IMR-90 (cell line): ENCODE measurements around the gene KLHDC10. TPM values are rescaled to one million over a fixed set of nuclear protein-coding genes. Genes with fewer than 3 reads are reported as not detected.
"Not testable (repeated sequence)": the region's sequence is repeated elsewhere in the genome, so short reads cannot be mapped to it uniquely, and the experiment has no call there.

Experiments
- ATAC-seq: fragments of 200-7000 bp; cut with Tn5 transposase; 2 replicates; pipeline ENCODE4 v1.9.1; 2020; ENCODE audit warnings: low read depth, mild to moderate bottlenecking, moderate library complexity
- BruUV-seq: library from RNA; stranded (reverse); fragments of 400-500 nt; replicated peaks from 2 replicates; lab custom pipeline; 2021; lab: Mats Ljungman, UMichigan
- CTCF ChIA-PET: fragments of 300-600 bp; formaldehyde crosslinking; extraction: SDS; loops from one replicate; lab custom pipeline; 2021; ENCODE audit warnings: antibody characterized with exemption; lab: Yijun Ruan, JAX
- POLR2A ChIA-PET: fragments of 300-600 bp; sonication (Branson Sonifier 250); formaldehyde crosslinking; loops from one replicate; lab custom pipeline; 2022; ENCODE audit warnings: antibody characterized with exemption; ENCODE audit not compliant: unreplicated experiment; lab: Charles Lee
- DNase-seq: peaks from one replicate; pipeline ENCODE4 v3.0.0; 2013
- H2AFZ ChIP-seq: replicated peaks from 2 replicates; pipeline ENCODE3; 2013; ENCODE audit warnings: low read length, mild to moderate bottlenecking; ENCODE audit not compliant: poor library complexity
- H2AK5ac ChIP-seq: 2 replicates; pipeline ENCODE4 v1.6.1; 2013; ENCODE audit warnings: low read depth, low read length, inconsistent platforms
- H2AK9ac ChIP-seq: replicated peaks from 2 replicates; pipeline ENCODE3; 2013; ENCODE audit warnings: mild to moderate bottlenecking, low read depth, low read length, moderate library complexity; ENCODE audit not compliant: poor library complexity
- H2BK120ac ChIP-seq: 2 replicates; pipeline ENCODE4 v1.6.1; 2013; ENCODE audit warnings: low read depth, low read length, inconsistent platforms
- H2BK15ac ChIP-seq: 3 replicates; pipeline ENCODE4 v1.6.1; 2013; ENCODE audit warnings: low read depth, low read length, inconsistent platforms
- H2BK20ac ChIP-seq: 2 replicates; pipeline ENCODE4 v1.6.1; 2013; ENCODE audit warnings: low read depth, mild to moderate bottlenecking, inconsistent platforms, low read length, moderate library complexity
- H2BK5ac ChIP-seq: 2 replicates; pipeline ENCODE4 v1.6.1; 2013; ENCODE audit warnings: mild to moderate bottlenecking, low read depth, low read length, inconsistent platforms; ENCODE audit not compliant: poor library complexity, severe bottlenecking
- H3K14ac ChIP-seq: replicated peaks from 2 replicates; pipeline ENCODE4 v1.6.1; 2013; ENCODE audit warnings: low read depth, low read length, inconsistent platforms
- H3K18ac ChIP-seq: 2 replicates; pipeline ENCODE4 v1.6.1; 2013; ENCODE audit warnings: low read depth, low read length, control low read depth
- H3K23ac ChIP-seq: 2 replicates; pipeline ENCODE4 v1.6.1; 2013; ENCODE audit warnings: low read depth, low read length, inconsistent platforms
- H3K27ac ChIP-seq: 2 replicates; pipeline ENCODE4 v1.5.1; 2013; ENCODE audit warnings: mild to moderate bottlenecking, control low read depth, low read length; ENCODE audit not compliant: insufficient read depth
- H3K27me3 ChIP-seq: 2 replicates; pipeline ENCODE4 v1.6.1; 2013; ENCODE audit warnings: low read length; ENCODE audit not compliant: control insufficient read depth, insufficient read depth
- H3K36me3 ChIP-seq: 2 replicates; pipeline ENCODE4 v1.6.1; 2013; ENCODE audit warnings: low read length, mixed read lengths; ENCODE audit not compliant: control insufficient read depth, insufficient read depth
- H3K4ac ChIP-seq: 2 replicates; pipeline ENCODE4 v1.6.1; 2013; ENCODE audit warnings: low read depth, low read length, inconsistent platforms
- H3K4me1 ChIP-seq: 2 replicates; pipeline ENCODE4 v1.6.1; 2013; ENCODE audit warnings: low read length, mixed read lengths; ENCODE audit not compliant: control insufficient read depth, insufficient read depth
- H3K4me2 ChIP-seq: 2 replicates; pipeline ENCODE4 v1.6.1; 2013; ENCODE audit warnings: low read depth, mild to moderate bottlenecking, control low read depth, low read length, moderate library complexity
- H3K4me3 ChIP-seq: 2 replicates; pipeline ENCODE4 v1.5.1; 2013; ENCODE audit warnings: low read depth, mild to moderate bottlenecking, control low read depth, low read length, moderate library complexity; ENCODE audit not compliant: insufficient read depth
- H3K56ac ChIP-seq: 2 replicates; pipeline ENCODE4 v1.6.1; 2013; ENCODE audit warnings: low read length, inconsistent platforms; ENCODE audit not compliant: insufficient read depth; ENCODE audit errors: extremely low read depth
- H3K79me1 ChIP-seq, 2 experiments: 2 replicates each; pipeline ENCODE4 v1.6.1; 2013; ENCODE audit warnings: low read length in 2 of 2, inconsistent platforms in 1 of 2, low read depth in 1 of 2
- H3K9ac ChIP-seq: 2 replicates; pipeline ENCODE4 v1.6.1; 2013; ENCODE audit warnings: low read depth, low read length, control low read depth
- H3K9me1 ChIP-seq: 2 replicates; pipeline ENCODE4 v1.6.1; 2013; ENCODE audit warnings: low read length, inconsistent platforms; ENCODE audit not compliant: insufficient read depth
- H3K9me3 ChIP-seq: 2 replicates; pipeline ENCODE4 v1.6.1; 2013; ENCODE audit warnings: low read length; ENCODE audit not compliant: control insufficient read depth, insufficient read depth
- H4K20me1 ChIP-seq: 2 replicates; pipeline ENCODE4 v1.6.1; 2013; ENCODE audit warnings: low read length, inconsistent platforms; ENCODE audit not compliant: insufficient read depth
- H4K5ac ChIP-seq: 2 replicates; pipeline ENCODE4 v1.6.1; 2013; ENCODE audit warnings: mild to moderate bottlenecking, low read depth, low read length, control low read depth
- H4K8ac ChIP-seq, 2 experiments: 2 replicates each; pipeline ENCODE4 v1.6.1; 2013; ENCODE audit warnings: low read depth in 2 of 2, low read length in 2 of 2, control low read depth in 1 of 2, inconsistent platforms in 1 of 2
- H4K91ac ChIP-seq: 2 replicates; pipeline ENCODE4 v1.6.1; 2013; ENCODE audit warnings: low read depth, low read length, inconsistent platforms; ENCODE audit not compliant: insufficient read depth
- CHD1 ChIP-seq: IDR thresholded peaks from 2 replicates; pipeline ENCODE4 v1.6.1; 2012; ENCODE audit warnings: low read depth, low read length, improper control_type of control experiment
- MXI1 ChIP-seq: IDR thresholded peaks from 2 replicates; pipeline ENCODE4 v1.6.1; 2012; ENCODE audit warnings: low read depth, mild to moderate bottlenecking, low read length, moderate library complexity, borderline replicate concordance
- NFE2L2 ChIP-seq: fragments of 150-350 bp; IDR thresholded peaks from 2 replicates; pipeline ENCODE4 v1.6.1; 2016; ENCODE audit warnings: low read depth, mild to moderate bottlenecking, low read length
- RCOR1 ChIP-seq: IDR thresholded peaks from 2 replicates; pipeline ENCODE4 v1.6.1; 2012; ENCODE audit warnings: mild to moderate bottlenecking, low read length, improper control_type of control experiment; ENCODE audit not compliant: insufficient replicate concordance
- WGBS, 2 experiments: methylation state at CpG; one replicate each; pipeline versions ENCODE4 v1.1.5 to v1.1.7; 2013; ENCODE audit warnings: missing lambda C conversion rate in 2 of 2; ENCODE audit not compliant: insufficient read length in 1 of 2; ENCODE audit errors: extremely low coverage in 2 of 2; 5-methylcytosine and 5-hydroxymethylcytosine counted together
- dilution Hi-C: fragments of 300-500 bp; cut with HindIII; formaldehyde crosslinking; loops from one replicate; pipeline ENCODE4 v1.14.3; 2018; ENCODE audit warnings: low sequenced_read_pairs; ENCODE audit not compliant: unreplicated experiment
- in situ Hi-C: fragments of 300-500 bp; cut with MboI; formaldehyde crosslinking; loops from 3 replicates; pipeline ENCODE4 v1.14.3; 2019; ENCODE audit warnings: low sequenced_read_pairs, inconsistent platforms, mixed read lengths
- intact Hi-C: fragments of 100-400 bp; cut with micrococcal nuclease; formaldehyde crosslinking; loops from 2 replicates; pipeline ENCODE4 v1.10.0; 2022
- polyA plus RNA-seq, 3 experiments: library from polyadenylated mRNA; depleted of rRNA; stranded (reverse); fragments of >200 nt; gene quantifications; 2 replicates each; pipeline ENCODE4 v1.2.3, GENCODE V29; 2012; ENCODE audit warnings: low replicate concordance in 1 of 3
- total RNA-seq: library from RNA; depleted of rRNA; stranded (reverse); fragments of >200 nt; gene quantifications from 2 replicates; pipeline ENCODE4 v1.2.3, GENCODE V29; 2012

Gene KLHDC10
- total and polyA plus RNA-seq, 2 of the 4 experiments (the other 2 are of a cell fraction) = 12.4 to 27.1 TPM

- intact Hi-C loops (no loop called here), in situ Hi-C loops (no loop called here), dilution Hi-C loops (no loop called here)
- no peaks in the 10 kb centered on the region for H3K27me3 ChIP-seq
- no peak overlapping the region for H2BK120ac ChIP-seq
- no peaks in the 10 kb centered on the region for H3K4me1 ChIP-seq
- peaks cover 0 to 6% of the 10 kb centered on the region in 2 experiments; a peak in 2 of 4 replicates for H3K79me1 ChIP-seq
- no CpG with 5 or more reads among the region's 2 CpGs for WGBS, 2 experiments
- H2BK5ac ChIP-seq = no peak overlapping the region
- H3K18ac ChIP-seq = no peak overlapping the region
- H3K4me3 ChIP-seq = no peak overlapping the region
- ChIA-PET POLR2A (no interaction called here), CTCF (no interaction called here)
- no peak for ATAC-seq
- TF ChIP-seq CHD1 (no peak), NFE2L2 (no peak), MXI1 (no peak), RCOR1 (no peak)
- no peaks in the 10 kb centered on the region for H3K9me3 ChIP-seq
- H3K4ac ChIP-seq = no peak overlapping the region
- no peak overlapping the region for H3K56ac ChIP-seq
- H4K91ac ChIP-seq = no peak overlapping the region
- H2BK15ac ChIP-seq = no peak overlapping the region
- no peak overlapping the region for H2AK9ac ChIP-seq
- no peak overlapping the region for H2BK20ac ChIP-seq
- BruUV-seq = no TSS peak
- H3K9ac ChIP-seq = no peak overlapping the region
- no peak overlapping the region for H2AFZ ChIP-seq
- DNase-seq = no peak
- H3K9me1 ChIP-seq = no peaks in the 10 kb centered on the region
- no peak overlapping the region for H2AK5ac ChIP-seq
- peaks cover 29% of the 10 kb centered on the region for H3K36me3 ChIP-seq
- no peak overlapping the region for H4K5ac ChIP-seq
- no peak overlapping the region for H3K14ac ChIP-seq
- no peak overlapping the region for H3K4me2 ChIP-seq
- no peak overlapping the region for H3K27ac ChIP-seq
- H4K8ac ChIP-seq = no peak overlapping the region
- H3K23ac ChIP-seq = no peak overlapping the region
- no peaks in the 10 kb centered on the region for H4K20me1 ChIP-seq
Observed at GRCh38 chr7:130124711-130125110, 54.4 kb downstream of the KLHDC10 start.

- in situ Hi-C loops, H3K27ac ChIP-seq, H3K18ac ChIP-seq: not testable (repeated sequence)
Observed at GRCh38 chr7:130126840-130127239, 56.5 kb downstream of the KLHDC10 start.

More at GRCh38 chr7:130126840-130127239, 56.5 kb downstream of the KLHDC10 start:
- H3K4ac ChIP-seq, H3K27me3 ChIP-seq, H3K9ac ChIP-seq, H3K4me3 ChIP-seq, H2AK9ac ChIP-seq, H3K4me1 ChIP-seq, H2AK5ac ChIP-seq, BruUV-seq, intact Hi-C loops, H3K23ac ChIP-seq, CTCF ChIA-PET, ATAC-seq, POLR2A ChIA-PET, H2BK20ac ChIP-seq, H4K91ac ChIP-seq, H4K5ac ChIP-seq, DNase-seq, H3K56ac ChIP-seq, H3K14ac ChIP-seq, H2BK15ac ChIP-seq, H3K4me2 ChIP-seq, H4K8ac ChIP-seq, H2AFZ ChIP-seq, H3K9me1 ChIP-seq, dilution Hi-C loops, H2BK120ac ChIP-seq, H2BK5ac ChIP-seq, H4K20me1 ChIP-seq, H3K9me3 ChIP-seq, H3K79me1 ChIP-seq: not testable (repeated sequence)
- no CpG with 5 or more reads among the region's 3 CpGs for WGBS, 2 experiments
- H3K36me3 ChIP-seq = peaks cover 37% of the 10 kb centered on the region
